Fibroblast of lung (primary cell): ENCODE measurements around the gene LRMDA. TPM values are rescaled to one million over a fixed set of nuclear protein-coding genes. Genes with fewer than 3 reads are reported as not detected.

Experiments
- DNase-seq, 2 donors: peaks; one replicate each; pipeline versions ENCODE4 v3.0.0 to v3.0.0-alpha.2; 2010; ENCODE audit warnings: low read depth in 2 of 2
- H2AFZ ChIP-seq: 2 replicates; pipeline ENCODE4 v1.5.1; 2012; ENCODE audit warnings: low read length, control low read depth, inconsistent platforms
- H3K27ac ChIP-seq: 2 replicates; pipeline ENCODE4 v1.5.1; 2011; ENCODE audit warnings: low read length, control low read depth; ENCODE audit not compliant: insufficient read depth
- H3K27me3 ChIP-seq: 2 replicates; pipeline ENCODE4 v1.5.1; 2011; ENCODE audit warnings: mild to moderate bottlenecking, low read length; ENCODE audit not compliant: control insufficient read depth, insufficient read depth
- H3K36me3 ChIP-seq: 2 replicates; pipeline ENCODE4 v1.5.1; 2011; ENCODE audit warnings: low read length; ENCODE audit not compliant: control insufficient read depth, insufficient read depth
- H3K4me1 ChIP-seq: 2 replicates; pipeline ENCODE4 v1.5.1; 2011; ENCODE audit warnings: low read length; ENCODE audit not compliant: control insufficient read depth, insufficient read depth; ENCODE audit errors: extremely low read depth
- H3K4me2 ChIP-seq: 2 replicates; pipeline ENCODE4 v1.5.1; 2011; ENCODE audit warnings: low read length, control low read depth; ENCODE audit not compliant: insufficient read depth; ENCODE audit errors: extremely low read depth
- H3K4me3 ChIP-seq, 4 experiments: fragments of 200-600 bp in 1 of 4; sonication (generic) in 1 of 4; replicated peaks in 1 of 4; 2 replicates each; pipeline ENCODE4 v1.5.1; 2011 to 2016; ENCODE audit warnings: low read length in 4 of 4, low read depth in 3 of 4, mild to moderate bottlenecking in 3 of 4, control low read depth in 2 of 4, inconsistent platforms in 1 of 4, mixed read lengths in 1 of 4; ENCODE audit not compliant: insufficient read depth in 1 of 4; ENCODE audit errors: control extremely low read depth in 1 of 4
- H3K79me2 ChIP-seq: 2 replicates; pipeline ENCODE4 v1.5.1; 2012; ENCODE audit warnings: mild to moderate bottlenecking, low read length, inconsistent platforms; ENCODE audit not compliant: control insufficient read depth, insufficient read depth
- H3K9ac ChIP-seq: 2 replicates; pipeline ENCODE4 v1.5.1; 2011; ENCODE audit warnings: mild to moderate bottlenecking, low read length, control low read depth; ENCODE audit not compliant: insufficient read depth
- H3K9me3 ChIP-seq: 2 replicates; pipeline ENCODE4 v1.5.1; 2012; ENCODE audit warnings: low read depth, low read length; ENCODE audit not compliant: control insufficient read depth, insufficient read depth
- H4K20me1 ChIP-seq: 2 replicates; pipeline ENCODE4 v1.5.1; 2011; ENCODE audit warnings: low read length; ENCODE audit not compliant: control insufficient read depth, insufficient read depth; ENCODE audit errors: extremely low read depth
- CTCF ChIP-seq, 2 donors: IDR thresholded peaks in 1 of 2; conservative IDR thresholded peaks in 1 of 2; 1 replicate in 1 of 2; 2 replicates in 1 of 2; pipeline ENCODE4 v1.5.1; 2011 to 2012; ENCODE audit warnings: low read length in 2 of 2, control low read depth in 1 of 2, inconsistent platforms in 1 of 2, low read depth in 1 of 2, mild to moderate bottlenecking in 1 of 2
- EZH2 ChIP-seq: IDR thresholded peaks from 2 replicates; pipeline ENCODE4 v1.5.1; 2012; ENCODE audit warnings: low read length, control low read depth, mild to moderate bottlenecking; ENCODE audit errors: missing control alignments
- polyA plus RNA-seq, 2 donors: library from polyadenylated mRNA; depleted of rRNA in 1 of 2; stranded (reverse) in 1 of 2; unstranded in 1 of 2; fragments of >200 nt; gene quantifications; 2 replicates each; pipeline ENCODE4 v1.2.1, GENCODE V29; 2011 to 2012; ENCODE audit warnings: missing spikeins in 1 of 2
- total RNA-seq: library from RNA; depleted of rRNA; stranded (reverse); fragments of >200 nt; gene quantifications from 2 replicates; pipeline ENCODE4 v1.2.1, GENCODE V29; 2014

The LRMDA gene
- total and polyA plus RNA-seq, 2 donors (not counting 1 experiment from before 2014, with no cell fraction given): 1.7 to 2.0 TPM

GRCh38 chr10:76291175-76291574 is 859.8 kb downstream of the LRMDA start:
- Histone ChIP-seq H3K9me3 (no peaks in the 10 kb centered on the region), H4K20me1 (no peaks in the 10 kb centered on the region), H3K4me2 (no peak overlapping the region), H3K27me3 (no peaks in the 10 kb centered on the region), H2AFZ (no peak overlapping the region), H3K4me3 (no peak overlapping the region), H3K36me3 (no peaks in the 10 kb centered on the region), H3K27ac (no peak overlapping the region), H3K4me1 (peaks cover 2% of the 10 kb centered on the region), H3K79me2 (no peaks in the 10 kb centered on the region), H3K9ac (no peak overlapping the region)
- no peak for TF ChIP-seq EZH2
- TF ChIP-seq CTCF (conservative IDR thresholded peaks at IDR 0.05 in 1 of 2, IDR thresholded peaks at IDR 0.05 in 1 of 2; ENCODE audit: low read depth in 1 of 2, low read length in 2 of 2): no peak
- peak in 1 of 2 donors; percentile 53 for DNase-seq

- Histone ChIP-seq H3K4me3 (no peak overlapping the region), H3K79me2 (no peaks in the 10 kb centered on the region), H3K27me3 (no peaks in the 10 kb centered on the region), H3K9me3 (no peaks in the 10 kb centered on the region), H3K36me3 (no peaks in the 10 kb centered on the region), H4K20me1 (no peaks in the 10 kb centered on the region), H2AFZ (no peak overlapping the region), H3K4me2 (no peak overlapping the region), H3K9ac (no peak overlapping the region), H3K27ac (no peak overlapping the region), H3K4me1 (peaks cover 2% of the 10 kb centered on the region)
- TF ChIP-seq CTCF (conservative IDR thresholded peaks at IDR 0.05 in 1 of 2, IDR thresholded peaks at IDR 0.05 in 1 of 2; ENCODE audit: low read depth in 1 of 2, low read length in 2 of 2) (no peak), EZH2 (no peak)
- DNase-seq: no peak
These were observed 860.5 kb downstream of the LRMDA start for GRCh38 chr10:76291885-76292284.

- H2AFZ ChIP-seq: no peak overlapping the region
- H3K27ac ChIP-seq: no peak overlapping the region
- H3K27me3 ChIP-seq: no peaks in the 10 kb centered on the region
- no peak overlapping the region for H3K4me3 ChIP-seq
- H4K20me1 ChIP-seq: no peaks in the 10 kb centered on the region
- no peaks in the 10 kb centered on the region for H3K36me3 ChIP-seq
- H3K4me2 ChIP-seq: no peak overlapping the region
- H3K4me1 ChIP-seq: no peaks in the 10 kb centered on the region
- no peaks in the 10 kb centered on the region for H3K9me3 ChIP-seq
- TF ChIP-seq EZH2: no peak
- TF ChIP-seq CTCF (conservative IDR thresholded peaks at IDR 0.05 in 1 of 2, IDR thresholded peaks at IDR 0.05 in 1 of 2; ENCODE audit: low read depth in 1 of 2, low read length in 2 of 2): no peak
- no peak overlapping the region for H3K9ac ChIP-seq
- no peaks in the 10 kb centered on the region for H3K79me2 ChIP-seq
- DNase-seq: peak in 1 of 2 donors; percentile 73
These were observed 865.5 kb downstream of the LRMDA start for GRCh38 chr10:76296957-76297356.
